HG03575 (cell line): ENCODE measurements around the gene CTNND2.

Source experiments
- ATAC-seq: cut with Tn5 transposase; IDR thresholded peaks from one replicate; pipeline ENCODE4 v1.9.1; 2021; ENCODE audit not compliant: unreplicated experiment, insufficient number of reproducible peaks, low FRiP score; ENCODE audit errors: extremely low read depth

Gene CTNND2

GRCh38 chr5:11711932-11712331, 192.3 kb downstream of the CTNND2 start:
- ATAC-seq = no peak

- no peak for ATAC-seq
Observed at GRCh38 chr5:11709021-11709420, 195.2 kb downstream of the CTNND2 start.

GRCh38 chr5:11704916-11705315, 199.3 kb downstream of the CTNND2 start:
- ATAC-seq = no peak

GRCh38 chr5:11700391-11700790, 203.9 kb downstream of the CTNND2 start:
- ATAC-seq = no peak

- no peak for ATAC-seq
Observed at GRCh38 chr5:11692636-11693035, 211.6 kb downstream of the CTNND2 start.

- ATAC-seq = no peak
Observed at GRCh38 chr5:11687498-11687897, 216.7 kb downstream of the CTNND2 start.

- ATAC-seq = no peak
Observed at GRCh38 chr5:11684607-11685006, 219.6 kb downstream of the CTNND2 start.

GRCh38 chr5:11683666-11684065, 220.6 kb downstream of the CTNND2 start:
- ATAC-seq = no peak

- ATAC-seq = no peak
Observed at GRCh38 chr5:11681796-11682195, 222.4 kb downstream of the CTNND2 start.

GRCh38 chr5:11679676-11680075, 224.6 kb downstream of the CTNND2 start:
- ATAC-seq = no peak

GRCh38 chr5:11675184-11675583, 229.1 kb downstream of the CTNND2 start:
- no peak for ATAC-seq

- no peak for ATAC-seq
Observed at GRCh38 chr5:11672385-11673085, 231.7 kb downstream of the CTNND2 start.

GRCh38 chr5:11658376-11658775, 245.9 kb downstream of the CTNND2 start:
- ATAC-seq = no peak

GRCh38 chr5:11656916-11657315, 247.3 kb downstream of the CTNND2 start:
- no peak for ATAC-seq

- no peak for ATAC-seq
Observed at GRCh38 chr5:11655681-11656080, 248.6 kb downstream of the CTNND2 start.

- no peak for ATAC-seq
Observed at GRCh38 chr5:11650936-11651335, 253.3 kb downstream of the CTNND2 start.

- no peak for ATAC-seq
Observed at GRCh38 chr5:11646141-11646540, 258.1 kb downstream of the CTNND2 start.

- no peak for ATAC-seq
Observed at GRCh38 chr5:11642438-11642837, 261.8 kb downstream of the CTNND2 start.

- ATAC-seq = no peak
Observed at GRCh38 chr5:11640158-11640873, 263.9 kb downstream of the CTNND2 start.

- ATAC-seq = no peak
Observed at GRCh38 chr5:11622785-11623184, 281.5 kb downstream of the CTNND2 start.

GRCh38 chr5:11620172-11620571, 284.1 kb downstream of the CTNND2 start:
- no peak for ATAC-seq
